ENCODE results near the gene C6orf132. TPM values are rescaled to one million over a fixed set of nuclear protein-coding genes. Genes with fewer than 3 reads are reported as not detected.
"Not testable (repeated sequence)": the region's sequence is repeated elsewhere in the genome, so short reads cannot be mapped to it uniquely, and the experiment has no call there.

Gene C6orf132
- total RNA-seq, 2 experiments from 2014 or later = 0.02 TPM; not detected in 1

DNA sequence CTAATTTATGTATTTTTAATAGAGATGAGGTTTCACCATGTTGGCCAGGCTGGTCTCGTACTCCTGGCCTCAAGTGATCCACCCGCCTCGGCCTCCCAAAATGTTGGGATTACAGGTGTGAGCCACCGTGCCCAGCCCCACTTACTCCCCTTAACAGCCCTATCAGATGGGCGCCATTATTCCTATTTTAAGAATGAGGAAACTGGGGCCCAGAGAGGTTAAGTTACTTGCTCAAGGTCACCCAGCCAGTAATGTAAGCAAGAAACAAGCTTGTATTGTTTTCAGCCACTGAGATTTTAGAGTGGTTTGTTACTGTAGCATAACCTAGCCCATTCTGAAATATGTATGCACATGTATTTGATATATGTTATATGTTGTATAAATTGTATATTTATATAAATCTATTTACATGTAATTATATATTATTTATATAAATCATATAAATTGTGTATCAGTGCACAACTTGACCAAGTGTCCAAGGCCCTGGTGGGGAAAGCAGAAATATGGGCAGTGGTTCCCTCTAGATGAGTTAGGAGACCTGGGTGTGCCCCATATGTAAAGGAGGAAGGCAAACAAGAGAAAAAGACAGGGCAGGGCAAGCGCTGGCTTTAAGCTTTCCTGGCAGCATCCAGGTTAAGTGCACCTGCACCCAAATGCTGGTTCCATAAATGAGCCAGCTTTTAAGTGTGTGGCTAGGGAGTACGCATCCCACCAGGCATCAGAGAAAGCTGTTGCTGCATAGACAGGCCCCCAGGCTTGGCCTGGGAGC is 29.6 kb upstream of the C6orf132 start:
- Mint-ChIP-seq H3K9me3 (no peaks in the 10 kb centered on the region), H3K4me1 (no peaks in the 10 kb centered on the region), H3K36me3 (ENCODE audit: low read depth) (no peaks in the 10 kb centered on the region), H3K27me3 (no peaks in the 10 kb centered on the region), H3K27ac (no peak overlapping the region), H3K4me3 (no peak overlapping the region)
- POLR2A ChIA-PET = no interaction called here
- CTCF ChIA-PET = no interaction called here
- DNase-seq = no peak

DNA sequence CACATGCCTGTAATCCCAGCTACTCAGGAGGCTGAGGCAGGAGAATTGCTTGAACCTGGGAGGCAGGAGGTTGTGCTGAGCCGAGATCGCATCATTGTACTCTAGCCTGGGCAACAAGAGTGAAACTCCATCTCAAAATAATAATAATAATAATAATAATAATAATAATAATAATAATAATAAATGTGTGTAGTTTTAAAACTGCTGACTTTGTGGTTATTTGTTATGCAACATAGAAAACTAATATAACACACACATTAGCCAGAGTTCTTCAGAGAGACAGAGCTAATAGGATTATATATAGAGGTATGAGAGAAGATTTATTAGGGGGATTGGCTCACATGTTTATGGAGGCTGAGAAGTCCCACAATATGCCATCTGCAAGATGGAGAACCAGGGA is 27.4 kb upstream of the C6orf132 start:
- H3K4me3 Mint-ChIP-seq; H3K27ac Mint-ChIP-seq; H3K27me3 Mint-ChIP-seq; H3K9me3 Mint-ChIP-seq; POLR2A ChIA-PET; H3K36me3 Mint-ChIP-seq (ENCODE audit: low read depth); DNase-seq; H3K4me1 Mint-ChIP-seq: not testable (repeated sequence)
- CTCF ChIA-PET = interaction anchor here (0.6 to 2.0 kb wide), 5 partner anchors 8 to 398 kb away, joined by 3 to 6 read pairs (median 3); a partner anchor contains a TSS

DNA sequence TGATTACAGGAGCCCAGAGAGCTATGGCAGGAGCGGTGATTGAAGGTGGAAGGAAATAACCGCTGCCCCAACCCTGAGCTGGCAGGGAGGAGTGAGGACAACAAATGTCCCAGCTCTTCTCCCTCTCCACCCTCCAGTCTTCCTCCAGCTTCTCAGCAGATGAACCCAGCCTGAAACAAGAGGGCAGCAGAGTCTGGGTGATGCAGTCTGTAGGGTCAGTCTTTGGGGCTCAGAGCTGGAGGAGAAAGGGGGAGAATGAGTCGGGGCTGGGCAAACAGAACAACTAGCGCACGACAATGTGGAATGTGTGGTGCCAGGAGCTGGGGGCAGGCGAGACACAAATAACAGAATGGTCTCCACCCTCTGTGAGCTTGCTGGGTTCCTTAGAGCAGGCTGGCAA is 26.2 kb upstream of the C6orf132 start:
- CTCF ChIA-PET = interaction anchor here (0.6 to 2.0 kb wide), 7 partner anchors 12 to 379 kb away, joined by 3 to 6 read pairs (median 4); a partner anchor contains a TSS
- Mint-ChIP-seq H3K36me3 (ENCODE audit: low read depth) (no peaks in the 10 kb centered on the region), H3K9me3 (no peaks in the 10 kb centered on the region), H3K4me1 (peaks cover 5% of the 10 kb centered on the region), H3K4me3 (no peak overlapping the region), H3K27me3 (no peaks in the 10 kb centered on the region), H3K27ac (no peak overlapping the region)
- POLR2A ChIA-PET = no interaction called here
- no peak for DNase-seq

DNA sequence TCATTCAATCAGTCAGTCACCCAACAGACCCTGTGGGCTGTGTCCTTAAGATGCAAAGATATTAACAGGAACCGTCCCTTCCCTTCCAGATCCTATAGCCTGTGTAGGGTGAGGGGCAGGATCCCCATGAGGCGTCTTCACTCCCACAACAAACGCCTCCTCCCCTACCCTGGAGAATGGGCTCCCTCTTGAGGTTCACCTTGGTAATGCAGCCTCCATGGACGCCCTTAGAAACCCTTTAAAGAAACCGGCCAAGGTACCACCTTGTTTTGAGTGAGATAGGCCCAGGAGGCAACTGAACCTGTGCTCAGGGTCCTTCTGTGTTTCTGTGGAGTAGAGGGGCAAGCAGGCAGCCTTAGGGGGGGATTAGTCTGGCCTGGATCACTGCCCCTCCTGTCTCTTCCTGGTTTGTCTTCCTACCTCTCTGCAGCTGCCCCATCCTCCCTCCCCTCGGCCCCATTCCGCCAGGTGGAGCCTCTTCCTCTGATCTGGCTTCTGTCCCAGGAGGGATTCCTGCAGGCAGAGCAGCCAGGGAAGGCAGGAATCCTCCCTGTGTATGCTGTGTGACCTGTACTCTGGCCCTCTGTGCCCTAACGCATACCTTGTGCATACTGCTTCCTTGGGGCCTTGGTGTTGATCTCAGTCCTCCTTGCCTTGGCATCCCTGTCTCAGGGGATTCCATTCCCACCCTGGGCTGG is 24.2 kb upstream of the C6orf132 start:
- Mint-ChIP-seq H3K27ac (no peak overlapping the region), H3K4me3 (no peak overlapping the region), H3K27me3 (peaks cover 2% of the 10 kb centered on the region), H3K9me3 (no peaks in the 10 kb centered on the region), H3K4me1 (peaks cover 5% of the 10 kb centered on the region), H3K36me3 (ENCODE audit: low read depth) (no peaks in the 10 kb centered on the region)
- ChIA-PET CTCF (interaction anchor here (1.3 to 1.5 kb wide), 2 partner anchors 11 to 379 kb away, joined by 4 to 5 read pairs; partner anchors contain the start of gene TOMM6), POLR2A (no interaction called here)
- peak; percentile 86 for DNase-seq

DNA sequence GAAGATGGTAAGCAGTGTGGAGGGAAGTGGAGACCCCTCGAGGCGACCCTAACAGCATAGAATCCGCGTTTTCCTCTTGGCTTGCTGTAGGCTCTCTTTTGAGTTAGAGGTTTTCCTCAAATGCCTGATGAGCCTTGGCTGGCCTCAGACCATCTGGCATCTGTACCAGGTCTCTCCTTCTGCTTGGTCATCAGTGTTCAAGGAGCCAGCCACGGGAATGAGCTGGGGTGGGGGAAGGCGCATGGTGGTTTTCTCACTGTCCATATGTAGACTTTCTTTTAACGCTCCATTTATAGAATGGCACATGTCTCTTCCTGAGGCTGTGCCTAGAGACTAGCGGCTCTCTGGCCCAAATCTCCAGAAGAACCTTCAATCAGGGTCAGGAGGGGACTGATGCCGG is 22.6 kb upstream of the C6orf132 start:
- POLR2A ChIA-PET = no interaction called here

DNA sequence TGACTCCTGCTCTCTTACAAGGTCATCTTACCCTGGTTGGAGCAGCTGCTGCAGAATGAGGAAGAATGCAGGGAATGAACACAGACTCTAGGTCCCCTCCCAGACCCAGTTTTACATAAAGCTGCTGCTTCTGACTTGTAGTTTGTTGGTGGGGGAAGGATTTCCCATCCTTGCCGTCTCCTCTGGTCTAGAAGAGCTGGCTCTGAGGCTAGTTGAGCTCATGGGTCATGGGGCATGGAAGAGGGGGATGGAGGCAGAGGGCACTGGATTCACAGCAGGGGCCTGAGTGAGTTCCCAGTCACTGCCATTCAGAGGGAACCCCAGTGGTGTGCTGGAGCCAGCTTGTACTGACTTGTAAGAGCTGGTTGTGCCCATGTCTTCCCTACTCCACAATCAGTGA is 21.6 kb upstream of the C6orf132 start:
- Mint-ChIP-seq H3K4me1 (peaks cover 5% of the 10 kb centered on the region), H3K27ac (no peak overlapping the region), H3K9me3 (no peaks in the 10 kb centered on the region), H3K36me3 (ENCODE audit: low read depth) (no peaks in the 10 kb centered on the region), H3K27me3 (peaks cover 2% of the 10 kb centered on the region), H3K4me3 (no peak overlapping the region)
- CTCF ChIA-PET = interaction anchor here (1.9 kb wide), 1 partner anchor 384 kb away, joined by 5 read pairs; no protein-coding TSS in a partner anchor
- POLR2A ChIA-PET = no interaction called here
- no peak for DNase-seq

More for the DNA sequence above, 22.6 kb upstream of the C6orf132 start:
- CTCF ChIA-PET = interaction anchor here (1.0 to 1.3 kb wide), 2 partner anchors 9 to 16 kb away, joined by 3 to 5 read pairs; a partner anchor contains a TSS
- Mint-ChIP-seq H3K4me1 (peaks cover 5% of the 10 kb centered on the region), H3K4me3 (no peak overlapping the region), H3K27ac (no peak overlapping the region), H3K36me3 (ENCODE audit: low read depth) (no peaks in the 10 kb centered on the region), H3K9me3 (no peaks in the 10 kb centered on the region), H3K27me3 (peaks cover 2% of the 10 kb centered on the region)
- no peak for DNase-seq

DNA sequence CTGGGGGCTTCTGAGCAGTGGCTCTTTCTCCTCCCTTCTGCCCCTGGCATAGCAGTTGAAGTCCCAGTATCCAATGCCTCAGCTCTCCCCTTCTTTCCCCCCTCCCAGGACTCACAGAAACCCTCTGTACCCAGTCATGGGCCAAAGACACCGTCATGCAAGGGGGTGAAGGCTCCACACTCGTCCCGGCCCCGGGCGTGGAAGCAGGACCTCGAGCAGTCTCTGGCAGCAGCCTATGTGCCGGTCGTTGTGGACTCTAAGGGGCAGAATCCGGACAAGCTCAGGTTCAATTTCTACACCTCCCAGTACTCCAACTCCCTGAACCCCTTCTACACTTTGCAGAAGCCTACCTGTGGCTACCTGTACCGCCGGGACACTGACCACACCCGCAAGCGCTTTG is 20.4 kb upstream of the C6orf132 start:
- peaks cover 3% of the 10 kb centered on the region for H3K27me3 Mint-ChIP-seq
- CTCF ChIA-PET = interaction anchor here (1.9 kb wide), 1 partner anchor 385 kb away, joined by 5 read pairs; no protein-coding TSS in a partner anchor
- H3K4me1 Mint-ChIP-seq = peaks cover 5% of the 10 kb centered on the region
- no peak overlapping the region for H3K4me3 Mint-ChIP-seq
- no peaks in the 10 kb centered on the region for H3K36me3 Mint-ChIP-seq (ENCODE audit: low read depth)
- no peaks in the 10 kb centered on the region for H3K9me3 Mint-ChIP-seq
- no peak overlapping the region for H3K27ac Mint-ChIP-seq
- no peak for DNase-seq
- POLR2A ChIA-PET = no interaction called here

DNA sequence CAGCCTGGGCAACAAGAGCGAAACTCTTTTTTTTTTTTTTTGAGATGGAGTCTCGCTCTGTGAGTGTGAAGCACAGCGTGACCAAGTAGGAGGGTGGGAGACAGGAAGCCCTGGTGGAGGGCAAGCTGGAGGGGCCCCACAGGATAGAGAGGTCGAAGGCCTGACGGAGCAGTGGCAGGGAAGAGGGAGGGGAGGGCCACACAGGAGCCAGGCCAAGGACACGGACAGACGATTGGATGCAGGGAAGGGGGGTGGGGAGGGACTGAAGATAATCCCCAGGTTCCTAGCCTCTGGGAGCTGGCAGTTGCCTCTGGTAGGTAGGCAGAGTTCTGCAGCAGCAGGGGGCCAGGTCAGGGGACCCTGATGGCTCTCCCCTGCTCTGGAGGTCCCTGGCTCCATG is 20.0 kb upstream of the C6orf132 start:
- Mint-ChIP-seq H3K4me3 (no peak overlapping the region), H3K4me1 (peaks cover 5% of the 10 kb centered on the region), H3K27me3 (peaks cover 4% of the 10 kb centered on the region), H3K27ac (no peak overlapping the region), H3K36me3 (ENCODE audit: low read depth) (no peaks in the 10 kb centered on the region), H3K9me3 (no peaks in the 10 kb centered on the region)
- ChIA-PET CTCF (no interaction called here), POLR2A (no interaction called here)
- no peak for DNase-seq

DNA sequence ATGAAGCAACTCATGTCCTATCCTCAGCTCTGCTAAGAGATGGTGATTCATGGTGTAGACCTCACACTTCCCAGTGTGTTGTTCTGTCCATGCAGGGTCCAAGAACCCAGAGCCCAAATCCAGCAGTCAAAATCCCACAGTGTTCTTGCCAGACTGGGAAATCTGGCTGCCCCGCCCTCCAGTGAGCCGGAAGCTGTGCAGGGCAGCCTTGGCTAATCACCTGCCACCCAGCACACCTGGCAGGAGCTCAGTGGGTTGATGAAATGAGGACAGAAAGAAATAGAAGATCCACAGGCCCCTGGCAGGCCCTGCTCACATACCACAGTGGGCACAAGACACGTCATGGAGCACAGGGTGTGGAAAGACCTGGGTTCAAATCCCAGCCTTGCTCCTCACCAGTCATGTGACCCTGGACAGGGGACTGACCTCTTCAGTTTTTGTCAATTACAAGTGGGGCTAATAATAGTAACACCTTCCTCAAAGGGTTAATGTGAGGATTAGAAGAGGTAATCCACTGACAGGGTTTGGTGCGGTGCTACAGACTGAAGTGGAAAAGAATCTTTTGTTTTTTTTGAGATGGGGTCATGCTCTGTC is 17.1 kb upstream of the C6orf132 start:
- H3K9me3 Mint-ChIP-seq = no peaks in the 10 kb centered on the region
- no peak overlapping the region for H3K27ac Mint-ChIP-seq
- POLR2A ChIA-PET = no interaction called here
- H3K27me3 Mint-ChIP-seq = peaks cover 4% of the 10 kb centered on the region
- no peaks in the 10 kb centered on the region for H3K36me3 Mint-ChIP-seq (ENCODE audit: low read depth)
- CTCF ChIA-PET = no interaction called here
- DNase-seq = no peak
- no peak overlapping the region for H3K4me3 Mint-ChIP-seq
- H3K4me1 Mint-ChIP-seq = no peaks in the 10 kb centered on the region

DNA sequence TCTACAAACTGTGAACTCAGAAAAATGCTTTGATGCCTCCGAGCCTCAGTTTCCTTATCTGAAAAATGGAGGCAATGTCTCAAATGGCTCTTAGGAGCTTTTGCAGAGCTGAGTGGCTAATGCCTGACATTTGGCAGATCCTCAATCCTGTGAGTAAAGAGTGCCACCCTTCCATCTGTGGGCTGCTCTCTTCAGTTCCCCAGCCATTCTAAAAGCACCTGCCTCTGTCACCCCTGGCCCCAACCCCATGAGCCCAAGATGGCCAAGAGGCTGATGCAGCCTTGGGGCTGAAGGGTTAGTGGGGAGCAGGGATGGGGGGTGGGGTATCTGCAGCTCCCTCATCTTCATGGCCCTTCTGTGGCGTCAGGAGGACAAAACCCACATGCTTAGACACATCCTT is 16.2 kb upstream of the C6orf132 start:
- Mint-ChIP-seq H3K4me1 (no peaks in the 10 kb centered on the region), H3K27me3 (peaks cover 6% of the 10 kb centered on the region), H3K36me3 (ENCODE audit: low read depth) (no peaks in the 10 kb centered on the region), H3K27ac (no peak overlapping the region), H3K4me3 (no peak overlapping the region), H3K9me3 (no peaks in the 10 kb centered on the region)
- POLR2A ChIA-PET = no interaction called here
- no peak for DNase-seq
- CTCF ChIA-PET = no interaction called here

DNA sequence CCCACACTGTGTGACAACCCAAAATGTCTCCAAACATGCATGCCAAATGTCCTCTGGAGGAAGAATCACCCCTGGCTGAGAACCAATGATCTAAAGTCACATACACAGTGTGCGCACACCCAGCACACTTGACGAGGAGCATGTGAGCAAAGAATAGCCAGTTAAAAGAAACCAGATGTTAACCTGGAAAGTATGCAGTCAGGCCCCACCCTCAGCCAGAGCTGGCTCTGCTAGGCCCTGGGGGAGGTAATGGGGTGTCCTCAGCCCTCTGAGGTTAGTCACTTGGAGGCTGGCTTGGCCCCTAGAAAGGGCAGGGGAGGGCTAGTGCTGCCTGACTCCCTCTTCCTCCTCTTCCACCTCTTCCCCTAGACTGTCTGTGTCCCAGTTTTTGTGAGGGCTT is 15.6 kb upstream of the C6orf132 start:
- Mint-ChIP-seq H3K9me3 (no peaks in the 10 kb centered on the region), H3K27me3 (peaks cover 10% of the 10 kb centered on the region), H3K27ac (no peak overlapping the region), H3K36me3 (ENCODE audit: low read depth) (no peaks in the 10 kb centered on the region), H3K4me3 (no peak overlapping the region), H3K4me1 (no peaks in the 10 kb centered on the region)
- DNase-seq = no peak
- POLR2A ChIA-PET = no interaction called here
- CTCF ChIA-PET = no interaction called here

DNA sequence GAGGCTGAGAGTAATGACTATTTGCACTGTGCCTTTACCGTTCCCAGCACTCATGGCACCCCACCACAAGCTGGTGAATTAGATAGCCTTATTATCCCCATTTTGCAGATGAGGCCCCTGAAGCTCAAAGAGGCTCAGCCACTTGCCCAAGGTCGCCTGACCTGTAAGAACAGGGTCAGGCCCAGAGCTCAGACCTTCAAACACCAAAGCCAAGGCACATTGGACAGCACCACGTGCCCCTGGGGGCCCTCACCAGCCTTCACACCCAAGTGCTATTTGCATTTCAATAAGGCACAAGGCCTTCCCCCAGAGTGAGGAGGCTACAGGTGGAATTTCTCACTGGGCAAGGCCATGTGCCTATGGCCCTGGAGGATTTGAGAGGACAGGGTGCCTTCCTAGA is 14.2 kb upstream of the C6orf132 start:
- H3K9me3 Mint-ChIP-seq = no peaks in the 10 kb centered on the region
- H3K36me3 Mint-ChIP-seq (ENCODE audit: low read depth) = no peaks in the 10 kb centered on the region
- peak overlapping the region; percentile 36 for H3K27ac Mint-ChIP-seq
- ChIA-PET POLR2A (no interaction called here), CTCF (interaction anchor here (0.7 to 2.0 kb wide), 5 partner anchors 9 to 398 kb away, joined by 3 to 6 read pairs (median 4); partner anchors contain the start of gene TOMM6)
- H3K4me1 Mint-ChIP-seq = no peaks in the 10 kb centered on the region
- peaks cover 8% of the 10 kb centered on the region for H3K27me3 Mint-ChIP-seq
- no peak overlapping the region for H3K4me3 Mint-ChIP-seq
- DNase-seq = no peak

DNA sequence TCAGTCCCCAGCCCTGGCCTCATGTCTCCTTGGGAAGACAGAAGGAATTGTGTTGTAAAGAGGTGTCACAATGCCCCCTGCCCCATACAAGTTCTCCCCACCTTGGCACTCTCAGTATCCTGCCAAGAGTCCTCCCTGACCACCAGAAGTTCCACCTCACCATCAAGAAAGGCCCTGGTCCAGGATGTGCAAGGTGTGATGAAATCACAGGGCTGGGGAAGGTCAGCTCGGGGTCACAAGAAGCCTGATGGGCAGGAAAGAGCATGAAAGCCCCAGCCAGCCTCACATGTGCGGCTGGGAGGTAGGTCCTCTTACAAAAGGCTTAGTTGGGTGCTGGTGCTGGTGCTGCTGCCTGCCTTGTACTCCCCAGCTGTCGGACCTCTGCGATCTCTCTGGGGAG is 12.9 kb upstream of the C6orf132 start:
- CTCF ChIA-PET = interaction anchor here (1.3 to 2.0 kb wide), 2 partner anchors 11 to 14 kb away, joined by 5 to 6 read pairs; no protein-coding TSS in a partner anchor

More for the DNA sequence above, 12.9 kb upstream of the C6orf132 start:
- Mint-ChIP-seq H3K27ac (no peak overlapping the region), H3K27me3 (peaks cover 8% of the 10 kb centered on the region), H3K4me1 (no peaks in the 10 kb centered on the region), H3K4me3 (no peak overlapping the region), H3K9me3 (no peaks in the 10 kb centered on the region), H3K36me3 (ENCODE audit: low read depth) (no peaks in the 10 kb centered on the region)
- POLR2A ChIA-PET = interaction anchor here (0.7 kb wide), 1 partner anchor 1329 kb away, joined by 3 read pairs; no protein-coding TSS in a partner anchor
- no peak for DNase-seq

Measured in activated CD4-positive, alpha-beta T cell treated with anti-CD3 and anti-CD28 coated beads, Interleukin-2, amount 10 ng/mL, durations not matched to agents 7 days and 5 days (primary cell).